ENCODE results near the gene NINJ1.

- TF ChIP-seq, protein P1, sequence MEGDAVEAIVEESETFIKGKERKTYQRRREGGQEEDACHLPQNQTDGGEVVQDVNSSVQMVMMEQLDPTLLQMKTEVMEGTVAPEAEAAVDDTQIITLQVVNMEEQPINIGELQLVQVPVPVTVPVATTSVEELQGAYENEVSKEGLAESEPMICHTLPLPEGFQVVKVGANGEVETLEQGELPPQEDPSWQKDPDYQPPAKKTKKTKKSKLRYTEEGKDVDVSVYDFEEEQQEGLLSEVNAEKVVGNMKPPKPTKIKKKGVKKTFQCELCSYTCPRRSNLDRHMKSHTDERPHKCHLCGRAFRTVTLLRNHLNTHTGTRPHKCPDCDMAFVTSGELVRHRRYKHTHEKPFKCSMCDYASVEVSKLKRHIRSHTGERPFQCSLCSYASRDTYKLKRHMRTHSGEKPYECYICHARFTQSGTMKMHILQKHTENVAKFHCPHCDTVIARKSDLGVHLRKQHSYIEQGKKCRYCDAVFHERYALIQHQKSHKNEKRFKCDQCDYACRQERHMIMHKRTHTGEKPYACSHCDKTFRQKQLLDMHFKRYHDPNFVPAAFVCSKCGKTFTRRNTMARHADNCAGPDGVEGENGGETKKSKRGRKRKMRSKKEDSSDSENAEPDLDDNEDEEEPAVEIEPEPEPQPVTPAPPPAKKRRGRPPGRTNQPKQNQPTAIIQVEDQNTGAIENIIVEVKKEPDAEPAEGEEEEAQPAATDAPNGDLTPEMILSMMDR (IDR thresholded peaks at IDR 0.05; ENCODE audit: extremely low read depth in 1 of 2, insufficient read depth in 1 of 2, low read depth in 1 of 2, low read length in 2 of 2): no peak
- TF ChIP-seq POLR2A (IDR thresholded peaks at IDR 0.05; ENCODE audit: low read depth, low read length): peak; percentile 47
- TF ChIP-seq JUN (IDR thresholded peaks at IDR 0.05; ENCODE audit: borderline replicate concordance, insufficient read depth, insufficient read length, low read depth): no peak
- no peak for TF ChIP-seq MAX (IDR thresholded peaks at IDR 0.05; ENCODE audit: insufficient read depth, insufficient read length)
Measured at GRCh38 chr9:93095205-93096130, 38.6 kb downstream of the NINJ1 start.
